Activated T-helper 1 cell treated with anti-CD3 and anti-CD28 coated beads, Interleukin-12 subunit alpha, Interleukin-12 subunit beta, Interleukin-2, Interleukin-4 antibody, amounts not matched to agents 30 ng/mL and 10 ng/mL and 1 ng/mL, durations not matched to agents 14 hours and 24 hours and 36 hours (primary cell): ENCODE measurements around the gene CNTNAP5. TPM values are rescaled to one million over a fixed set of nuclear protein-coding genes. Genes with fewer than 3 reads are reported as not detected.

Experiments
- DNase-seq: peaks from one replicate; pipeline ENCODE4 v3.0.0; 2021; ENCODE audit warnings: low spot score
- H3K27ac Mint-ChIP-seq: one replicate; pipeline ENCODE4 v1.8.0; 2021; ENCODE audit warnings: mild to moderate bottlenecking, mixed read lengths
- H3K27me3 Mint-ChIP-seq: one replicate; pipeline ENCODE4 v1.8.0; 2022; ENCODE audit warnings: mild to moderate bottlenecking, moderate library complexity, mixed read lengths; ENCODE audit not compliant: insufficient read depth
- H3K36me3 Mint-ChIP-seq: one replicate; pipeline ENCODE4 v1.8.0; 2021; ENCODE audit warnings: low read depth, mixed read lengths
- H3K4me1 Mint-ChIP-seq: one replicate; pipeline ENCODE4 v1.8.0; 2021; ENCODE audit warnings: low read depth, mixed read lengths
- H3K4me3 Mint-ChIP-seq: one replicate; pipeline ENCODE4 v1.8.0; 2021; ENCODE audit warnings: mild to moderate bottlenecking, moderate library complexity, mixed read lengths
- H3K9me3 Mint-ChIP-seq: one replicate; pipeline ENCODE4 v1.8.0; 2021; ENCODE audit warnings: mixed read lengths
- intact Hi-C: fragments of 100-400 bp; cut with micrococcal nuclease; formaldehyde crosslinking; loops from one replicate; pipeline ENCODE4 v1.15.1; 2024
- total RNA-seq: library from RNA; stranded (reverse); gene quantifications from 2 replicates; pipeline ENCODE4 v1.2.3, GENCODE V29; 2022

Gene CNTNAP5
- total RNA-seq, 1 donor from 2014 or later = not detected

DNA sequence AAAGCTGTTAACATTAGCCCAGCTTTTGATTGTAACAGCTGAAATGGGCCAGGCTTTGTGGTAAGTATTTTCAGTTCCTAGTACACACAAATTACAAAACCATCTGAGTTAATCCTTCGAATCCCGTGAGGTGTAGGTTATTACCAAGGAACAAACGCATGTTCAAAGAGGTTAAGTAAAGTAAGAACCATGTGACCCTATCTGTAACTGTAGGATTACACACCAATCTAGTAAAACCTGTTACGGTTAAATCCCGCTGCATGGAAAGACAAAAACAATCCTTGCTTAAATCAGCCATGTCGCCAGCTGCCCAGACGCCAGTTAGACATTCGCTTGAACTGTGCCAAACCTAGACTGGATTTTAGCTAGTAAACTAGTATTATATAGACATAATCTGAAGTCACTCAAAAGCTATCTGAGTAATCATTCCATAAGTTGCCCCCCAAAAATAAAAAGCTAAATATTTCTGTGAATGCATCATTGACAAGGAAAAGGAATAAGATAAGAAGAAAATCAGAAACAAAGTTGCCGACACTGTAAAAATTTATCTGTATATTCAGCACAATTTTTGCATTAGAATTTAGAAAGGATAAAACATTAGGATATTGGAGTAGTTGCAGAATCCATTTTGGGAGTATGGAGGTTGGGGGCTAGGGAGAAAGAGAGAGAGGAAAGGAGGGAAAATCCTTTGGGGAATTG lies 638.0 kb downstream of the CNTNAP5 start:
- H3K27me3 Mint-ChIP-seq = no peaks in the 10 kb centered on the region
- DNase-seq = no peak
- H3K27ac Mint-ChIP-seq = no peak overlapping the region
- peaks cover 2% of the 10 kb centered on the region for H3K9me3 Mint-ChIP-seq
- no peaks in the 10 kb centered on the region for H3K36me3 Mint-ChIP-seq
- no peak overlapping the region for H3K4me3 Mint-ChIP-seq
- intact Hi-C loops = no loop called here
- no peaks in the 10 kb centered on the region for H3K4me1 Mint-ChIP-seq

DNA sequence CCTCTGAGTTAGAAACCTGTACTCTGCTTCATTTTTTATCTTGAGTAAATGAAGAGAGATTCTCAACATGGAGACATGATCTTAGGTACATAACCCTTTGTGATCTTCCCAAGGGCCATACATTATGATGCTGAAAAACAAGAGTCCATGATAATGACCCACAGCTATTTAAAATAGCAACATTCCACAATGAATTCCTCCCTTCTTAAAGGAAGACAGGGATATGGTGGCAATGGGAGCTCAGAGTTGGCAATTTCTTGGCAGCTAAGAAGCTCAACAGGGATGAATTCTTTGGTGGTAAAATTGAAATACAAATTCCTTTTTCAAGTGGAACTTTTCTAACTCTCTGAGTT lies 638.5 kb downstream of the CNTNAP5 start:
- Mint-ChIP-seq H3K4me1 (no peaks in the 10 kb centered on the region), H3K36me3 (no peaks in the 10 kb centered on the region), H3K27ac (no peak overlapping the region), H3K27me3 (no peaks in the 10 kb centered on the region), H3K9me3 (peaks cover 2% of the 10 kb centered on the region), H3K4me3 (no peak overlapping the region)
- intact Hi-C loops = no loop called here
- no peak for DNase-seq

DNA sequence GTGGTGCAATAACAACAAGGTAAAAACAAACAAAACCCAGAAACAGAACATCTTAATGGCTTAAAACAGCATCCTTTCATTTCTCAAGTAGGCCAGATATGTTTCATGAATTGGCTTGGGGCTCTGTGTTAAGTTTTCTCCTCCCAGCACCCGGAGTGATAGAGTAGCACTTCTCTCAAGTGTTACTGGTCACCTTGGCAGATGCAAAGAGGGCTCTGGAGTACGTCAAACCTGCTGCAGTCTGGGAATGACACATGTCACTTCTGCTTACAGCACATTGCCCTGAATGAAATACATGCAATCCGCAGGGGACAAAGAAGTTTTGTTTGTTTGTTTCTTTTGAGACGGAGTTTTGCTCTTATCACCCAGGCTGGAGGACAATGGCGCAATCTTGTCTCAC lies 639.3 kb downstream of the CNTNAP5 start:
- Mint-ChIP-seq H3K4me1 (no peaks in the 10 kb centered on the region), H3K27ac (no peak overlapping the region), H3K27me3 (no peaks in the 10 kb centered on the region), H3K36me3 (no peaks in the 10 kb centered on the region), H3K4me3 (no peak overlapping the region), H3K9me3 (peaks cover 2% of the 10 kb centered on the region)
- intact Hi-C loops = no loop called here
- no peak for DNase-seq

DNA sequence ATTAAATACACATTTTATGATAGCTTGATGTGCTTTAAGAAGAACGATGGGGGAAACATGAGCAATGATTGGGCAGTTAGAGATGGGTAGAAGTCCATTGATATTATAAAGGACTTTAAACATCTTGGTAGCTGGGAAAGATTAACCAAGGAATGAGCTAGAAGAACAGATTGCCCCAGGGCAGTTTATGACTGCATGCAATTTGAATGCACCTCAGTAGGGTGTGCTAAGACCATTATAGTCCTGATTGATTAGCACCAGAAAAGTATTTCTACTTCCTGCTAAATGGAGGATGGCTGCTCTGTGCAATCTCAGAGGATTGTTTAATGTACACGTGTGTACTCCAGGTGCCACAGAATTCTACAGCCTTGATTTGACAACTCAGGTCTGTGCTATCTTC lies 641.9 kb downstream of the CNTNAP5 start:
- Mint-ChIP-seq H3K27me3 (no peaks in the 10 kb centered on the region), H3K4me1 (no peaks in the 10 kb centered on the region), H3K27ac (no peak overlapping the region), H3K9me3 (peaks cover 2% of the 10 kb centered on the region), H3K4me3 (no peak overlapping the region), H3K36me3 (no peaks in the 10 kb centered on the region)
- intact Hi-C loops = no loop called here
- no peak for DNase-seq

DNA sequence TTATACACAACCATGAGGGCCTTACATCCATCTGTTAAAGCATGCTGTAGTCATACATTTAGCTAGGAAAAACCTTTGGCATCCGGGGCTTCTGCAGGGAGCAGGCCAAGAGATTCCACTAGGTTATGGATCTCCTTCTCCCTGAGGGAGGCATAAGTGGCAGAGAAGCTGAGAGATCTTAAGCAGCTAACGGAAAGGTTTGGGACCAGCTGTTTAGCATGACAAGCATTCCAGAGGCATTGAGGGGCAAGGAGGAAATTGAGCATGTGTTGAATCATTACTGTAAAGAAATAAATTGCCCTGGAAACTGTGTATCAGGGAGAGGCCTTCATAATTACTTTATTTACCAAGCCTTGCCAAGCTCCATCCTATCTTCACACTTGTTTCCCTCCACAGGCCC lies 643.1 kb downstream of the CNTNAP5 start:
- Mint-ChIP-seq H3K27me3 (no peaks in the 10 kb centered on the region), H3K4me3 (no peak overlapping the region), H3K27ac (no peak overlapping the region), H3K36me3 (no peaks in the 10 kb centered on the region), H3K9me3 (no peaks in the 10 kb centered on the region), H3K4me1 (no peaks in the 10 kb centered on the region)
- intact Hi-C loops = no loop called here
- DNase-seq = no peak

DNA sequence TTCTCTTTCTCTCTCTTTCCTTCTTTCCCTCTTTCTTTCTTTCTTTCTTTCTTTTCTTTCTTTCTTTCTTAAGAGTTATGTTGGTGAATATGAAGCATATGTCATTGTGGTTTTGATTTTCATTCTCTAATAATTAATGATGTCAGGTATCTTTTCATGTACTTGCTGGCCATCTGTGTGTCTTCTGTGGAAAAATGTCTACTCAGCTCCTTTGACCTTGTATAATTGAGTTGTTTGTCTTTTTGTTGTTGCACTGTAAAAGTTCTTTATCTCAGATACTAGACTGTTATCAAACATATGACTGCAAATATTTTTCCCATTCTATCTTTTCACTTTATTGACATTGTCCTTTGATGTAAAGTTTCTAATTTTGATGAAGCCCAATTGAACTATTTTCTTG lies 645.1 kb downstream of the CNTNAP5 start:
- Mint-ChIP-seq H3K27me3 (no peaks in the 10 kb centered on the region), H3K4me3 (no peak overlapping the region), H3K27ac (no peak overlapping the region), H3K9me3 (no peaks in the 10 kb centered on the region), H3K4me1 (no peaks in the 10 kb centered on the region), H3K36me3 (no peaks in the 10 kb centered on the region)
- no peak for DNase-seq
- intact Hi-C loops = no loop called here

DNA sequence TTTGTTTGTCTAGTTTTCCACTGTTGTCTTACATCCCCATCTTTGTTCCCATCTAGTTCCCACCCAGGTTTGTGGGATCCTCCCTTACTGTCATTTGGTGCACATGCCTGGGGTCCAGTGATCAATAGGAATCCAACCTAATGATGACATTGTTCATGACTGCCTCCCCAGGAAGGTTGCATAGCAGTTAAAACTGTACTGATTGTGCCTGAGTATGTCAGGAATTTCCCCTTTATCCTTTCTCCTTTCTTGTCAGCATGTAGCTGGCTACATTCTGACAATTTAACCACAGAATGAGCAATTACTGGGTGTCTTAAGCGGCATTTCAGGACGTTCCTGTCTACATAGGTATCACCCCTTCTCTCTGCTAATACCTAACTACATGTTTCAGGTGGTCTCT lies 653.0 kb downstream of the CNTNAP5 start:
- H3K36me3 Mint-ChIP-seq = no peaks in the 10 kb centered on the region
- no peak overlapping the region for H3K27ac Mint-ChIP-seq
- H3K27me3 Mint-ChIP-seq = no peaks in the 10 kb centered on the region
- no peak for DNase-seq
- peaks cover 24% of the 10 kb centered on the region for H3K9me3 Mint-ChIP-seq
- intact Hi-C loops = no loop called here
- H3K4me1 Mint-ChIP-seq = no peaks in the 10 kb centered on the region
- H3K4me3 Mint-ChIP-seq = no peak overlapping the region

DNA sequence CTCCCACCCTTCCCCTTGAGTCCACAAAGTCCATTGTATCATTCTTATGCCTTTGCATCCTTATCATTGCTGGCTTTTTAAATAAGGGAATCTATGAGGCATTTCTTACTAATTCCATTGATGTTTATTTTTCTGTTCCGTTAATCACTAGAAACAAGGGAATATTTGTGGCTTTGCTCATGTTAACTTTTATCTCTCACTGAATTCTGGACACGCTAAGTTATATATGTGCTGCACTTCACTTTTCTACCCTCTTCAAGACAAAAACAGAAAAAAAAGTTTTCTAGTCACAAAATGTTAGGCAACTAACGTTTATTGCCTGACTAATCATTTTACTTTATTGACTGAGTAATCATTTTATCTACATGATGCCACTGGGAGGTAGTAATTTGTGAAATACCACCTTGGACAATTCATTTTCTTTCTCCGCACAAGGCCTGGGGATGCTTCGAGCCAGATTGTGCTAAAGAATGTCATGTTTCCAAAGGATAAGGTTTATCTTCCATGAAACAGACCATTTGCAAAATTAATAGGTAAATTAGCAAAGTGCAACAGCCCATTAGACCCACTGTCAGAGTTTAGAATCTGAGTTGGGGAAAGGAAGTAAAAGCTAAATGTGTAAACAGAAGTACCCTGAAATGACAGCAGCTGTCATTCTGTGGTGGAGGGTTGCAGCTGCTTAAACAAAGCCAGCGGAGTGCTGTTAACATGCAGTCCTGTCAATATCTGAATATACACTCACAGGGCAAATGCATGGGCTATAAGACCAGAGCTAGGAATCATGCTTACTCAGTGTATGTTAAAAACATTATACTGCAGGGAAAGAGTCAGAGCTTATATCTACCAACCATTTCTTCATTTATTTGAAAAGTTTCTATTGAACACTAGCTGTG lies 658.7 kb downstream of the CNTNAP5 start:
- no peaks in the 10 kb centered on the region for H3K36me3 Mint-ChIP-seq

DNA sequence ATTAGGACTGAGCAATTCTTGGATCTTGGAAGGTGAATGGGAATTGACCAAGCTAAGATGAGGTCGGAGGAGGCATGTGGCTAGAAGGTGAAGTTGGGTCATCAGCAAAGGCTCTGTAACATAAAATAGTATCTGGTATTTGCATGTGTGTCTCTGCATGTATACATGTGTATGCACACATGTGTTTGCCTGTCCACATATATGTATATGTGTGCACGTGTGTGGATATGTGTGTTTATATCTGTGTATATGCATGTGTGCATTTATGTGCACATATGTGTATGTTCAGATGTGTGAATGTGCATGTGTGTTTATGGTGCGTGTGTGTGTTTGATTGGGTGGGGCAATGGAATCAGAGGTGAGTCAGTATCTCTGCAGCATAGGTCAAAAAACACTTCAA lies 664.3 kb downstream of the CNTNAP5 start:
- no peak for DNase-seq
- H3K4me3 Mint-ChIP-seq = no peak overlapping the region
- no peaks in the 10 kb centered on the region for H3K36me3 Mint-ChIP-seq
- no peak overlapping the region for H3K27ac Mint-ChIP-seq
- no peaks in the 10 kb centered on the region for H3K27me3 Mint-ChIP-seq
- intact Hi-C loops = no loop called here
- H3K4me1 Mint-ChIP-seq = no peaks in the 10 kb centered on the region
- H3K9me3 Mint-ChIP-seq = peaks cover 40% of the 10 kb centered on the region

More for the DNA sequence above, 658.7 kb downstream of the CNTNAP5 start:
- Mint-ChIP-seq H3K27me3 (no peaks in the 10 kb centered on the region), H3K9me3 (peaks cover 24% of the 10 kb centered on the region), H3K27ac (no peak overlapping the region), H3K4me1 (no peaks in the 10 kb centered on the region), H3K4me3 (no peak overlapping the region)
- intact Hi-C loops = no loop called here
- no peak for DNase-seq

DNA sequence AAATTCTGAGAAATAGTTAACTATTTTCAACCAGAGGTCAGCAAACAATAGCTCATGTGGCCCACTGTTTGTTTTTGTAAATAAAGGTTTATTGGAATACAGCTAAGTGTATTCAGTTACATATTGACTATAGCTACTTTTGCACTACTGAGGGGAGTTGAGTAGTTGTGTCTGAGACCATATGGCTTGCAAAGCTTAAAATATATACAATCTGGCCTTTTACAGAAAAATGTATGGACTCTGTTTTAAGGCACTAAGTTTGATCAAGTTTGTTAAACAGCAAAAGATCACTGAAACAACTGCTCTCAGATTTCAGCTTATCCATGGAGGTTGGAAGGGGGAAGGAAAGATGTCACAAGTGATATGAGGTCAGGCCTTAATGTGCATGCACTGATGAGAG lies 667.1 kb downstream of the CNTNAP5 start:
- H3K36me3 Mint-ChIP-seq = no peaks in the 10 kb centered on the region

DNA sequence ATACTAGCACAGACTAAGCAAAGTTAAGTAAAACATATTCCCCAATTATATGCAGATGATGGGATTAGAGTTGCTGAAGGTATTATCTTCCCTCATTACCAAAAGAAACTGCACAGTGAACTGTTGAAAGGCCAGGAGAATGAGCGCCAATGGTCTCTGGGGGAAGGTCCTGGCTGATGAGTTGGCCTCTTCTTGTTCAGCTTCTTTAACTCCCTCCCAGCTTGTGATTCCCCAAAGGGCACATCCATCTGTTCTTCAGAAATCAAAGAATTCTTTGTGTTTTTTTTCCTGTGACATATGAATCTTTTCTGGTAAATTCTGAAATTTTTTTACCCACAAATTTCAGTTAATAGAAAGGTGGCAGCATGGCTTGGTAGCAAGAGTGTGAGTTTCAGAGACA lies 667.6 kb downstream of the CNTNAP5 start:
- Mint-ChIP-seq H3K27ac (no peak overlapping the region), H3K9me3 (peaks cover 42% of the 10 kb centered on the region), H3K27me3 (no peaks in the 10 kb centered on the region), H3K4me3 (no peak overlapping the region), H3K36me3 (no peaks in the 10 kb centered on the region), H3K4me1 (no peaks in the 10 kb centered on the region)
- DNase-seq = no peak
- intact Hi-C loops = no loop called here

More for the DNA sequence above, 667.1 kb downstream of the CNTNAP5 start:
- intact Hi-C loops = no loop called here
- Mint-ChIP-seq H3K4me1 (no peaks in the 10 kb centered on the region), H3K27ac (no peak overlapping the region), H3K9me3 (peaks cover 45% of the 10 kb centered on the region), H3K27me3 (no peaks in the 10 kb centered on the region), H3K4me3 (no peak overlapping the region)
- no peak for DNase-seq

DNA sequence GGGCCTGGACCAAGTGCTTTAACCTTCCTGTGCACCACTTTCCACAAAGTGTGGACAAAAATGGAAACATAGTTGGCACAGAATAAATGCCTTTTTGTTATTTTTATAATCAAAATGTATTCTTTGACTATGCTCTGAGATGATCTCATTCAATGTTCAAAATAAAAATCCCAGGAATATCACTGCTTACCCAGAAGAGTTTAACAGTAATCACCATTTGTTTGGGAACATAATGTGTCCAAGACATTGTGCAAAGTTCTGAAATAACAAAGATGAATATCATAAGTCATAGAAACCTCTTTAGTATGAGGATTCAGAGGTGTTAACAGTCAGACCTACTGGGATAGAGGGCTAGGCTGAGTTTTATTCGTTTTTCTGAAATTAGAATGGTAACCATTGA lies 668.1 kb downstream of the CNTNAP5 start:
- no peaks in the 10 kb centered on the region for H3K4me1 Mint-ChIP-seq
- no peaks in the 10 kb centered on the region for H3K27me3 Mint-ChIP-seq
- intact Hi-C loops = no loop called here
- DNase-seq = no peak
- no peaks in the 10 kb centered on the region for H3K36me3 Mint-ChIP-seq
- H3K9me3 Mint-ChIP-seq = peaks cover 41% of the 10 kb centered on the region
- no peak overlapping the region for H3K4me3 Mint-ChIP-seq
- no peak overlapping the region for H3K27ac Mint-ChIP-seq

DNA sequence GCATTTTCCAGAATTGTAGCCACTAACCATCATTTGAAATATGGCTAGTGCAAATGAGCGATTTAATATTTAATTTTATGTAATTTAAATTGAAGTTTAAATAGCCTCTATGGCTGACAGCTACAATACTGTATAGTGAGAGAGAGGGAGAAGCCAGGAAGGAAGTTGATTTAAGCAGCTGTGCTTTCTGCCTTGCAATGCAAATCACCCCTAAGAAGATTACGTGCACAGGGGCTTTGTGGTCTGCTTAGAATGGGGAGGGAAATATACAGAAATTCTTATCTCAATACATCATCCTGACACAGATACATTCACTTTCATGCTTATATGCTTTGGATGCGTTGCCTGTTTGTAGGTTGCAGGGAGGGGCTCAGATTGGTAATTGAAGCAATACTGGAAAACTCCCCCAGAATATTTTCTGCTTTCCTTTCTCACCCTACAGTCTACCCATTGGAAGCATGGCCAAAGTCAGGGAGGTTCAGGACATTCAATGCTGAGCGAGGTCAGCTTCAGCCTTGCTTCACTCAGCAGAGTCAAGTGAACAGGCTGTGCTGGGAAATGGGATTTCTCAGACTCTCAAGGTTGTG lies 674.0 kb downstream of the CNTNAP5 start:
- Mint-ChIP-seq H3K4me3 (no peak overlapping the region), H3K9me3 (peaks cover 16% of the 10 kb centered on the region), H3K4me1 (no peaks in the 10 kb centered on the region), H3K27ac (no peak overlapping the region), H3K36me3 (no peaks in the 10 kb centered on the region), H3K27me3 (no peaks in the 10 kb centered on the region)
- no peak for DNase-seq
- intact Hi-C loops = no loop called here
